ENCODE results near the gene CFAP97D2. TPM values are rescaled to one million over a fixed set of nuclear protein-coding genes. Genes with fewer than 3 reads are reported as not detected.

The CFAP97D2 gene
- polyA plus RNA-seq, 1 donor from 2014 or later: not detected

DNA sequence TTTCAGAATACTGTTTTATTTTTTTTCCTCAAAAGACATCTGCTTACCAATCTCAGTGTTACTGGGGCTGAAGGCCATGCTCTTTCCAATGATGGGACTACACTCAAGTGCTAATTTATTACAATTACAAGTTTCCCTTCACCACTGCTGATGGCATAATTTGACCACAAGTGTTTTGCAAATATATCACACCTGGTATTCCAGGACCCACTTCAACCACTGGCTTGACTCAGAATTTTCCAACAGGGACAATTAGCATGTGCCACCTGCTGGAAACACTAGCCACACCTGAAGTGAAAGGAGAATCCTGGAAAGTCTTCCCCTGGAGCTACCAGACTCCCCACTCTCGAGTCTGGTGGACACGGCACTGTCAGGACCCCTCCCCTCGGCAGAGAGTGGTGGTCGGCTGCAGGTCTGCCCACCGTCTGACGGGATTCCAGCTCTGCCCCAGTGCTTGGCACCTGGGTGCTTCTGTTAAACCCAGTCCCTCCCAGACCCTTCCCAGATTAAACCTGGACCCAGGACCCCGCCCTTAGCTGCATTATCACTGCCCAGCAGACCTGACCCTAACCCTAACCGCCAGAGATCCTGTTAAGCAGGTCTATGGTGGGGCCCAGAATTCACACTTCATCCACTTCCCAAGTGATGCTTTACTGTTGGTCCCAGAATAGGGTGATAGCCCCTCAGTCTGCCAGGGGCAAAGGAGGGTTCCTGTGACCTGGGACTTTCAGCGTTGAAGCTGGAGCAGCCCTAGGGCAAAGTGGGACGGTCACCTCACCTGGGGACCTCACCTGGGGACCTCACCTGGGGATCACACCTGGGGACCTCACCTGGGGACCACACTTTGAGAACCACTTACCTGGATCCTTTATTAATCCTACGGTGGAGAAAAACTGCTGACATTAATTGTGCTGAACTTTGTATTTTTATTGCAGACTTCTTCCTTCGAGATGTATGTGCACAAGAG, 29.0 kb upstream of the CFAP97D2 start:
- Histone ChIP-seq H3K27ac (ENCODE audit: low read length) (no peak overlapping the region), H3K9me3 (ENCODE audit: low read length) (no peaks in the 10 kb centered on the region), H3K4me2 (ENCODE audit: low read length) (no peak overlapping the region), H3F3A (ENCODE audit: insufficient read depth, low read length, poor library complexity, severe bottlenecking) (no peaks in the 10 kb centered on the region), H4K20me1 (ENCODE audit: insufficient read depth) (no peaks in the 10 kb centered on the region), H3K36me3 (ENCODE audit: insufficient read depth, low read length) (no peaks in the 10 kb centered on the region), H3K27me3 (ENCODE audit: insufficient read depth, low read depth, low read length) (no peaks in the 10 kb centered on the region), H3K9ac (ENCODE audit: low read length) (no peak overlapping the region), H3K9me2 (ENCODE audit: insufficient read depth, low read length) (no peaks in the 10 kb centered on the region), H3K79me2 (replicated peaks; ENCODE audit: insufficient read depth, low read length) (no peaks in the 10 kb centered on the region), H2AFZ (ENCODE audit: low read depth, low read length) (no peak overlapping the region), H3K4me3 (ENCODE audit: low read length) (no peak overlapping the region)
- TF ChIP-seq CTCF (IDR thresholded peaks at IDR 0.05; ENCODE audit: poor library complexity, severe bottlenecking) (no peak), EP300 (conservative IDR thresholded peaks at IDR 0.05; ENCODE audit: poor library complexity, severe bottlenecking) (no peak), POLR2AphosphoS5 (IDR thresholded peaks at IDR 0.05) (no peak), SMC3 (conservative IDR thresholded peaks at IDR 0.05; ENCODE audit: poor library complexity) (no peak), EZH2 (IDR thresholded peaks at IDR 0.05; ENCODE audit: borderline replicate concordance, insufficient read depth, low read length, poor library complexity, severe bottlenecking) (no peak), TAF1 (IDR thresholded peaks at IDR 0.05; ENCODE audit: low read depth) (no peak), RAD21 (conservative IDR thresholded peaks at IDR 0.05) (no peak), MXI1 (conservative IDR thresholded peaks at IDR 0.05; ENCODE audit: poor library complexity, severe bottlenecking) (no peak)
- TF ChIP-seq, protein P1, sequence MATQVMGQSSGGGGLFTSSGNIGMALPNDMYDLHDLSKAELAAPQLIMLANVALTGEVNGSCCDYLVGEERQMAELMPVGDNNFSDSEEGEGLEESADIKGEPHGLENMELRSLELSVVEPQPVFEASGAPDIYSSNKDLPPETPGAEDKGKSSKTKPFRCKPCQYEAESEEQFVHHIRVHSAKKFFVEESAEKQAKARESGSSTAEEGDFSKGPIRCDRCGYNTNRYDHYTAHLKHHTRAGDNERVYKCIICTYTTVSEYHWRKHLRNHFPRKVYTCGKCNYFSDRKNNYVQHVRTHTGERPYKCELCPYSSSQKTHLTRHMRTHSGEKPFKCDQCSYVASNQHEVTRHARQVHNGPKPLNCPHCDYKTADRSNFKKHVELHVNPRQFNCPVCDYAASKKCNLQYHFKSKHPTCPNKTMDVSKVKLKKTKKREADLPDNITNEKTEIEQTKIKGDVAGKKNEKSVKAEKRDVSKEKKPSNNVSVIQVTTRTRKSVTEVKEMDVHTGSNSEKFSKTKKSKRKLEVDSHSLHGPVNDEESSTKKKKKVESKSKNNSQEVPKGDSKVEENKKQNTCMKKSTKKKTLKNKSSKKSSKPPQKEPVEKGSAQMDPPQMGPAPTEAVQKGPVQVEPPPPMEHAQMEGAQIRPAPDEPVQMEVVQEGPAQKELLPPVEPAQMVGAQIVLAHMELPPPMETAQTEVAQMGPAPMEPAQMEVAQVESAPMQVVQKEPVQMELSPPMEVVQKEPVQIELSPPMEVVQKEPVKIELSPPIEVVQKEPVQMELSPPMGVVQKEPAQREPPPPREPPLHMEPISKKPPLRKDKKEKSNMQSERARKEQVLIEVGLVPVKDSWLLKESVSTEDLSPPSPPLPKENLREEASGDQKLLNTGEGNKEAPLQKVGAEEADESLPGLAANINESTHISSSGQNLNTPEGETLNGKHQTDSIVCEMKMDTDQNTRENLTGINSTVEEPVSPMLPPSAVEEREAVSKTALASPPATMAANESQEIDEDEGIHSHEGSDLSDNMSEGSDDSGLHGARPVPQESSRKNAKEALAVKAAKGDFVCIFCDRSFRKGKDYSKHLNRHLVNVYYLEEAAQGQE (IDR thresholded peaks at IDR 0.05; ENCODE audit: borderline replicate concordance): no peak

DNA sequence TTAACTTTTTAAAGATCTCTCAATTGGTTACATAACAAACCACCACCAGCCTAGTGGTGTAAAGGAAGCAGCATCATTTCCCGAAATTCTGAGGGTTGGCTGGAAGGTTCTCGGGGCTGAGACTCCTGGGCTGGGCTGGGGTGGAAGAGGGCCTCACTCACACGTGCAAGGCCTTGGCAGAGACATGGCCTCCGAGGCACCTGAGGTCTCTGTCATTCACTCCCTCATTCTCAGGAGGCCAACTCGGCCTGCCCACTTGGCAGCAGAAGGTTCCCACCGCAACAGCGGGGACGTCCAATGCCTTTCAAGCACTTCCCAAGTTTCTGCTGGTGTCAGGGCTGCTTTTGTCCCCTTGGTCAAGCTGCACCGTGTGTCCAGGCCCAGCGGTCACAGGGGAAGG, 28.0 kb upstream of the CFAP97D2 start:
- no peak overlapping the region for H3K4me2 ChIP-seq (ENCODE audit: low read length)
- no peaks in the 10 kb centered on the region for H4K20me1 ChIP-seq (ENCODE audit: insufficient read depth)
- no peak overlapping the region for H3K9ac ChIP-seq (ENCODE audit: low read length)
- no peak for TF ChIP-seq MXI1 (conservative IDR thresholded peaks at IDR 0.05; ENCODE audit: poor library complexity, severe bottlenecking)
- TF ChIP-seq EZH2 (IDR thresholded peaks at IDR 0.05; ENCODE audit: borderline replicate concordance, insufficient read depth, low read length, poor library complexity, severe bottlenecking): no peak
- TF ChIP-seq, protein P1 (IDR thresholded peaks at IDR 0.05; ENCODE audit: borderline replicate concordance): no peak
- no peak for TF ChIP-seq EP300 (conservative IDR thresholded peaks at IDR 0.05; ENCODE audit: poor library complexity, severe bottlenecking)
- no peak for TF ChIP-seq POLR2AphosphoS5 (IDR thresholded peaks at IDR 0.05)
- TF ChIP-seq TAF1 (IDR thresholded peaks at IDR 0.05; ENCODE audit: low read depth): no peak
- TF ChIP-seq CTCF (IDR thresholded peaks at IDR 0.05; ENCODE audit: poor library complexity, severe bottlenecking): no peak
- no peak for TF ChIP-seq SMC3 (conservative IDR thresholded peaks at IDR 0.05; ENCODE audit: poor library complexity)
- TF ChIP-seq RAD21 (conservative IDR thresholded peaks at IDR 0.05): no peak
- H3K36me3 ChIP-seq (ENCODE audit: insufficient read depth, low read length): no peaks in the 10 kb centered on the region
- no peaks in the 10 kb centered on the region for H3F3A ChIP-seq (ENCODE audit: insufficient read depth, low read length, poor library complexity, severe bottlenecking)
- H3K79me2 ChIP-seq (replicated peaks; ENCODE audit: insufficient read depth, low read length): no peaks in the 10 kb centered on the region
- no peaks in the 10 kb centered on the region for H3K27me3 ChIP-seq (ENCODE audit: insufficient read depth, low read depth, low read length)
- H3K9me3 ChIP-seq (ENCODE audit: low read length): no peaks in the 10 kb centered on the region
- H3K27ac ChIP-seq (ENCODE audit: low read length): no peak overlapping the region
- no peak overlapping the region for H2AFZ ChIP-seq (ENCODE audit: low read depth, low read length)
- no peaks in the 10 kb centered on the region for H3K9me2 ChIP-seq (ENCODE audit: insufficient read depth, low read length)
- no peak overlapping the region for H3K4me3 ChIP-seq (ENCODE audit: low read length)

Measured in neural cell (in vitro differentiated cells).